IPS-11a (cell line): Measurements from ENCODE around the gene GTSE1.
"Not testable (repeated sequence)": the region's sequence is repeated elsewhere in the genome, so short reads cannot be mapped to it uniquely, and the experiment has no call there.

ENCODE experiments used
- H3K4me3 ChIP-seq: one replicate; pipeline ENCODE4 v1.5.1; 2013; ENCODE audit warnings: low read depth, low read length, control low read depth

The GTSE1 gene

GRCh38 chr22:46296257-46297150 lies at the start of gene GTSE1:
TSS of gene GTSE1 (plus strand) at chr22:46296870. CDS start at chr22:46297401, 531 bp downstream.
- H3K4me3 ChIP-seq: peak within 1 kb of the TSS; percentile 80

- no peak overlapping the region for H3K4me3 ChIP-seq
Measured at GRCh38 chr22:46247443-46247975, 49.2 kb upstream of the GTSE1 start.

- peak within 1 kb of the TSS; percentile 69 for H3K4me3 ChIP-seq
Measured at GRCh38 chr22:46250035-46250782, 46.5 kb upstream of the GTSE1 start, which contains the start of gene CDPF1. TSS of gene CDPF1 (minus strand) at chr22:46250293. CDS start at chr22:46248284, 2,009 bp downstream.

GRCh38 chr22:46250783-46251125 lies 45.9 kb upstream of the GTSE1 start:
- H3K4me3 ChIP-seq: peak overlapping the region; percentile 69

GRCh38 chr22:46251266-46251665 lies 45.4 kb upstream of the GTSE1 start:
- no peak overlapping the region for H3K4me3 ChIP-seq

- H3K4me3 ChIP-seq: no peak overlapping the region
Measured at GRCh38 chr22:46251816-46252380, 44.8 kb upstream of the GTSE1 start.

- H3K4me3 ChIP-seq: no peak overlapping the region
Measured at GRCh38 chr22:46256358-46256958, 40.2 kb upstream of the GTSE1 start.

GRCh38 chr22:46259374-46259773 lies 37.3 kb upstream of the GTSE1 start:
- H3K4me3 ChIP-seq: no peak overlapping the region

- no peak overlapping the region for H3K4me3 ChIP-seq
Measured at GRCh38 chr22:46260038-46260437, 36.6 kb upstream of the GTSE1 start.

- peak overlapping the region; percentile 17 for H3K4me3 ChIP-seq
Measured at GRCh38 chr22:46262449-46263215, 34.0 kb upstream of the GTSE1 start.

GRCh38 chr22:46263216-46263590 lies 33.5 kb upstream of the GTSE1 start, which contains the start of gene PKDREJ:
TSS of gene PKDREJ (minus strand) at chr22:46263343. CDS start at chr22:46263322, 21 bp downstream.
- peak within 1 kb of the TSS; percentile 17 for H3K4me3 ChIP-seq

GRCh38 chr22:46264520-46264919 lies 32.1 kb upstream of the GTSE1 start:
- not testable (repeated sequence) for H3K4me3 ChIP-seq

- not testable (repeated sequence) for H3K4me3 ChIP-seq
Measured at GRCh38 chr22:46265627-46266026, 31.0 kb upstream of the GTSE1 start.

GRCh38 chr22:46267431-46268279 lies 29.0 kb upstream of the GTSE1 start, which contains the start of gene TTC38:
TSS of gene TTC38 (plus strand) at chr22:46268008. CDS start at chr22:46268040, 32 bp downstream.
- H3K4me3 ChIP-seq: peak within 1 kb of the TSS; percentile 69

GRCh38 chr22:46269564-46269963 lies 27.1 kb upstream of the GTSE1 start:
- no peak overlapping the region for H3K4me3 ChIP-seq

- H3K4me3 ChIP-seq: no peak overlapping the region
Measured at GRCh38 chr22:46272196-46272595, 24.5 kb upstream of the GTSE1 start.

- H3K4me3 ChIP-seq: no peak overlapping the region
Measured at GRCh38 chr22:46272762-46273431, 23.8 kb upstream of the GTSE1 start.

GRCh38 chr22:46273432-46274148 lies 23.1 kb upstream of the GTSE1 start:
- no peak overlapping the region for H3K4me3 ChIP-seq
